H9 (cell line): ENCODE measurements around the gene CPXM1. TPM values are rescaled to one million over a fixed set of nuclear protein-coding genes. Genes with fewer than 3 reads are reported as not detected.

Experiments
- DNase-seq: peaks from one replicate; pipeline ENCODE4 v3.0.0-alpha.2; 2017
- H2AFZ ChIP-seq: one replicate; pipeline ENCODE4 v1.6.1; 2013; ENCODE audit warnings: mild to moderate bottlenecking, low read length, control low read depth, moderate library complexity
- H2AK5ac ChIP-seq: 2 replicates; pipeline ENCODE4 v1.6.1; 2013; ENCODE audit warnings: low read length, control low read depth, mixed read lengths; ENCODE audit not compliant: insufficient read length
- H2BK120ac ChIP-seq: one replicate; pipeline ENCODE4 v1.6.1; 2013; ENCODE audit warnings: low read depth, mild to moderate bottlenecking, low read length, control low read depth, inconsistent platforms; ENCODE audit not compliant: poor library complexity, severe bottlenecking
- H2BK12ac ChIP-seq: 2 replicates; pipeline ENCODE4 v1.6.1; 2013; ENCODE audit warnings: low read length, control low read depth, mixed read lengths, low read depth; ENCODE audit not compliant: insufficient read length
- H2BK15ac ChIP-seq: 2 replicates; pipeline ENCODE4 v1.6.1; 2013; ENCODE audit warnings: low read depth, low read length, control low read depth
- H2BK20ac ChIP-seq: one replicate; pipeline ENCODE4 v1.6.1; 2013; ENCODE audit warnings: low read depth, mild to moderate bottlenecking, low read length, control low read depth, inconsistent platforms; ENCODE audit not compliant: poor library complexity, severe bottlenecking
- H2BK5ac ChIP-seq: 2 replicates; pipeline ENCODE4 v1.6.1; 2013; ENCODE audit warnings: low read length, control low read depth, mixed read lengths; ENCODE audit not compliant: insufficient read length
- H3K14ac ChIP-seq: 2 replicates; pipeline ENCODE4 v1.6.1; 2013; ENCODE audit warnings: low read length, control low read depth; ENCODE audit not compliant: insufficient read depth
- H3K18ac ChIP-seq: 2 replicates; pipeline ENCODE4 v1.6.1; 2013; ENCODE audit warnings: low read depth, mild to moderate bottlenecking, mixed read lengths, low read length, control low read depth; ENCODE audit not compliant: insufficient read length
- H3K23ac ChIP-seq: 2 replicates; pipeline ENCODE4 v1.6.1; 2013; ENCODE audit warnings: low read length, control low read depth, mixed read lengths, low read depth; ENCODE audit not compliant: insufficient read length
- H3K23me2 ChIP-seq: 2 replicates; pipeline ENCODE4 v1.6.1; 2013; ENCODE audit warnings: low read depth, mild to moderate bottlenecking, mixed read lengths, low read length, control low read depth; ENCODE audit not compliant: insufficient read length, poor library complexity, severe bottlenecking
- H3K27ac ChIP-seq: 2 replicates; pipeline ENCODE4 v1.5.1; 2013; ENCODE audit warnings: low read length, control low read depth, mixed read lengths, low read depth; ENCODE audit not compliant: insufficient read length
- H3K27me3 ChIP-seq: 2 replicates; pipeline ENCODE4 v1.6.1; 2013; ENCODE audit warnings: low read length, control low read depth, inconsistent platforms; ENCODE audit not compliant: insufficient read depth
- H3K4ac ChIP-seq: 2 replicates; pipeline ENCODE4 v1.6.1; 2013; ENCODE audit warnings: low read depth, mild to moderate bottlenecking, control low read depth, inconsistent platforms, low read length, moderate library complexity
- H3K4me1 ChIP-seq: 2 replicates; pipeline ENCODE4 v1.6.1; 2013; ENCODE audit warnings: low read length, control low read depth, inconsistent platforms; ENCODE audit not compliant: insufficient read depth
- H3K4me2 ChIP-seq: 2 replicates; pipeline ENCODE4 v1.6.1; 2013; ENCODE audit warnings: low read length, control low read depth, mixed read lengths; ENCODE audit not compliant: insufficient read length, insufficient read depth
- H3K56ac ChIP-seq: 2 replicates; pipeline ENCODE4 v1.6.1; 2013; ENCODE audit warnings: low read depth, mild to moderate bottlenecking, mixed read lengths, low read length, control low read depth; ENCODE audit not compliant: insufficient read length
- H3K79me1 ChIP-seq: 2 replicates; pipeline ENCODE4 v1.6.1; 2013; ENCODE audit warnings: low read depth, mild to moderate bottlenecking, moderate library complexity, low read length, control low read depth, inconsistent platforms; ENCODE audit not compliant: insufficient read depth, poor library complexity, severe bottlenecking
- H3K79me2 ChIP-seq: 2 replicates; pipeline ENCODE4 v1.6.1; 2013; ENCODE audit warnings: low read length, control low read depth, inconsistent platforms; ENCODE audit not compliant: insufficient read depth
- H3K9ac ChIP-seq: 2 replicates; pipeline ENCODE4 v1.6.1; 2013; ENCODE audit warnings: low read length, control low read depth, mixed read lengths; ENCODE audit not compliant: insufficient read length; ENCODE audit errors: extremely low read depth
- H3K9me3 ChIP-seq: one replicate; pipeline ENCODE4 v1.6.1; 2013; ENCODE audit warnings: low read depth, low read length, inconsistent platforms; ENCODE audit not compliant: control insufficient read depth
- H3T11ph ChIP-seq: one replicate; pipeline ENCODE4 v1.6.1; 2013; ENCODE audit warnings: mild to moderate bottlenecking, low read length, control low read depth, inconsistent platforms
- H4K20me1 ChIP-seq: one replicate; pipeline ENCODE4 v1.6.1; 2013; ENCODE audit not compliant: control insufficient read depth, insufficient read length, insufficient read depth
- H4K5ac ChIP-seq: 2 replicates; pipeline ENCODE4 v1.6.1; 2013; ENCODE audit warnings: low read depth, mild to moderate bottlenecking, mixed read lengths, low read length, control low read depth; ENCODE audit not compliant: insufficient read length
- H4K8ac ChIP-seq: replicated peaks from 2 replicates; pipeline ENCODE4 v1.6.1; 2013; ENCODE audit warnings: low read length, control low read depth, mixed read lengths, low read depth; ENCODE audit not compliant: insufficient read length
- H4K91ac ChIP-seq: 2 replicates; pipeline ENCODE4 v1.6.1; 2013; ENCODE audit warnings: low read depth, mild to moderate bottlenecking, moderate library complexity, mixed read lengths, low read length, control low read depth; ENCODE audit not compliant: insufficient read length
- H3K27ac Mint-ChIP-seq, 3 experiments: 2 replicates in 2 of 3; 3 replicates in 1 of 3; pipeline ENCODE4 v1.8.0; 2020 to 2021; ENCODE audit warnings: mixed read lengths in 3 of 3, mild to moderate bottlenecking in 1 of 3, moderate library complexity in 1 of 3
- H3K27me3 Mint-ChIP-seq: 2 replicates; pipeline ENCODE4 v1.8.0; 2021; ENCODE audit warnings: low read depth, mild to moderate bottlenecking, moderate library complexity, mixed read lengths
- H3K36me3 Mint-ChIP-seq, 3 experiments: 2 replicates in 2 of 3; 3 replicates in 1 of 3; pipeline ENCODE4 v1.8.0; 2020 to 2021; ENCODE audit warnings: low read depth in 3 of 3, mixed read lengths in 3 of 3; ENCODE audit not compliant: insufficient read depth in 1 of 3
- H3K4me1 Mint-ChIP-seq, 2 experiments: 2 replicates each; pipeline ENCODE4 v1.8.0; 2020; ENCODE audit warnings: mixed read lengths in 2 of 2
- H3K4me3 Mint-ChIP-seq, 2 experiments: 2 replicates in 1 of 2; 3 replicates in 1 of 2; pipeline ENCODE4 v1.8.0; 2020 to 2021; ENCODE audit warnings: mild to moderate bottlenecking in 2 of 2, mixed read lengths in 2 of 2, moderate library complexity in 1 of 2
- H3K9me3 Mint-ChIP-seq, 2 experiments: 2 replicates in 1 of 2; 3 replicates in 1 of 2; pipeline ENCODE4 v1.8.0; 2020; ENCODE audit warnings: mild to moderate bottlenecking in 2 of 2, mixed read lengths in 2 of 2, moderate library complexity in 1 of 2
- CTCF ChIP-seq: fragments of 200-600 bp; sonication (generic); conservative IDR thresholded peaks from 3 replicates; pipeline ENCODE4 v1.8.0; 2021; ENCODE audit warnings: antibody characterized with exemption, mild to moderate bottlenecking
- WGBS: extraction: QIAGEN DNeasy Blood & Tissue Kit; methylation state at CpG from one replicate; pipeline ENCODE4 v1.1.7; 2013; ENCODE audit warnings: missing lambda C conversion rate, low lambda C conversion rate, mixed read lengths; ENCODE audit not compliant: insufficient read length; ENCODE audit errors: extremely low coverage; 5-methylcytosine and 5-hydroxymethylcytosine counted together
- total RNA-seq: library from RNA; stranded (reverse); gene quantifications from 2 replicates; pipeline ENCODE4 v1.2.1, GENCODE V29; 2021

The CPXM1 gene
- total RNA-seq, 1 experiment from 2014 or later: 69.0 TPM

- H3K36me3 Mint-ChIP-seq: no peaks in the 10 kb centered on the region
- no peak for DNase-seq
Measured at GRCh38 chr20:2759603-2760296, 40.7 kb downstream of the CPXM1 start.

More at GRCh38 chr20:2759603-2760296, 40.7 kb downstream of the CPXM1 start:
- Histone ChIP-seq H2BK120ac (no peak overlapping the region), H3K27me3 (peaks cover 3% of the 10 kb centered on the region; the same call in 1 of the 2 replicates), H4K8ac (no peak overlapping the region), H2BK12ac (no peak overlapping the region), H2BK15ac (no peak overlapping the region), H3K9me3 (no peaks in the 10 kb centered on the region), H2BK20ac (no peak overlapping the region), H2BK5ac (no peak overlapping the region), H4K91ac (no peak overlapping the region), H3K4ac (no peak overlapping the region), H3K4me1 (no peaks in the 10 kb centered on the region), H3K23ac (no peak overlapping the region), H3K9ac (no peak overlapping the region), H3K27ac (no peak overlapping the region), H4K20me1 (no peaks in the 10 kb centered on the region), H2AK5ac (no peak overlapping the region), H3K79me2 (no peaks in the 10 kb centered on the region), H2AFZ (no peak overlapping the region), H3K23me2 (peaks cover 3% of the 10 kb centered on the region), H3K79me1 (no peaks in the 10 kb centered on the region), H3K56ac (no peak overlapping the region), H3K4me2 (no peak overlapping the region), H4K5ac (no peak overlapping the region), H3T11ph (no peak overlapping the region), H3K14ac (no peak overlapping the region), H3K18ac (no peak overlapping the region)
- H3K4me3 Mint-ChIP-seq: no peak overlapping the region
- no peaks in the 10 kb centered on the region for H3K9me3 Mint-ChIP-seq
- H3K27ac Mint-ChIP-seq: peak overlapping the region in 1 of 3 experiments; percentile 72; a peak in 1 of 7 replicates
- no CpG with 5 or more reads among the region's 19 CpGs for WGBS
- TF ChIP-seq CTCF: no peak
- H3K4me1 Mint-ChIP-seq: peaks cover 24 to 41% of the 10 kb centered on the region in 2 experiments
- H3K27me3 Mint-ChIP-seq: peaks cover 34% of the 10 kb centered on the region
